GM12873 (cell line): ENCODE measurements around the gene ATG16L1.

Experiments
- TF ChIP-seq, protein P1 (sequence below): IDR thresholded peaks from 2 replicates; pipeline ENCODE4 v1.5.1; 2012; ENCODE audit warnings: low read depth, mild to moderate bottlenecking, moderate library complexity, low read length, control low read depth; ENCODE audit not compliant: insufficient read depth; ENCODE audit errors: missing control alignments

Gene ATG16L1

DNA sequence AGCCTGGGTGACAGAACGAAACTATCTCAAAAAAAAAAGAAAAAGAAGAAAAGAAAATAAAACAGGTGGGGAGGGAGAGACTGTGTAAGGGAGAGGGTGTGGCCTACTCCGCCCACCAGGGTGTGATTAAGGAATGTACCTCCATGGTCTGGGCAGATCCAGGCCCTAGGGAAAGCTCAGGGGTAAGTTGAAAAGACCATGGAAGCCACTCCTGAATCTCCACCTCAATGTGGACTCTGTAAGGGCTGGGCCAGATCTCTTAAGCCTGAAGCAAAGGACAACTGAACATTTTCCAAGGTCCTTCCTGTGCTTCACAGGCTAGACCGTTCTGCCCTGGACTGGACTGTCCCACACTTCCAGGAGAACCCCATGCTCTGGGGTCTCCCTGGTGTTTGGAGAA is 9.7 kb upstream of the ATG16L1 start:
- TF ChIP-seq, protein P1, sequence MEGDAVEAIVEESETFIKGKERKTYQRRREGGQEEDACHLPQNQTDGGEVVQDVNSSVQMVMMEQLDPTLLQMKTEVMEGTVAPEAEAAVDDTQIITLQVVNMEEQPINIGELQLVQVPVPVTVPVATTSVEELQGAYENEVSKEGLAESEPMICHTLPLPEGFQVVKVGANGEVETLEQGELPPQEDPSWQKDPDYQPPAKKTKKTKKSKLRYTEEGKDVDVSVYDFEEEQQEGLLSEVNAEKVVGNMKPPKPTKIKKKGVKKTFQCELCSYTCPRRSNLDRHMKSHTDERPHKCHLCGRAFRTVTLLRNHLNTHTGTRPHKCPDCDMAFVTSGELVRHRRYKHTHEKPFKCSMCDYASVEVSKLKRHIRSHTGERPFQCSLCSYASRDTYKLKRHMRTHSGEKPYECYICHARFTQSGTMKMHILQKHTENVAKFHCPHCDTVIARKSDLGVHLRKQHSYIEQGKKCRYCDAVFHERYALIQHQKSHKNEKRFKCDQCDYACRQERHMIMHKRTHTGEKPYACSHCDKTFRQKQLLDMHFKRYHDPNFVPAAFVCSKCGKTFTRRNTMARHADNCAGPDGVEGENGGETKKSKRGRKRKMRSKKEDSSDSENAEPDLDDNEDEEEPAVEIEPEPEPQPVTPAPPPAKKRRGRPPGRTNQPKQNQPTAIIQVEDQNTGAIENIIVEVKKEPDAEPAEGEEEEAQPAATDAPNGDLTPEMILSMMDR, result no peak

DNA sequence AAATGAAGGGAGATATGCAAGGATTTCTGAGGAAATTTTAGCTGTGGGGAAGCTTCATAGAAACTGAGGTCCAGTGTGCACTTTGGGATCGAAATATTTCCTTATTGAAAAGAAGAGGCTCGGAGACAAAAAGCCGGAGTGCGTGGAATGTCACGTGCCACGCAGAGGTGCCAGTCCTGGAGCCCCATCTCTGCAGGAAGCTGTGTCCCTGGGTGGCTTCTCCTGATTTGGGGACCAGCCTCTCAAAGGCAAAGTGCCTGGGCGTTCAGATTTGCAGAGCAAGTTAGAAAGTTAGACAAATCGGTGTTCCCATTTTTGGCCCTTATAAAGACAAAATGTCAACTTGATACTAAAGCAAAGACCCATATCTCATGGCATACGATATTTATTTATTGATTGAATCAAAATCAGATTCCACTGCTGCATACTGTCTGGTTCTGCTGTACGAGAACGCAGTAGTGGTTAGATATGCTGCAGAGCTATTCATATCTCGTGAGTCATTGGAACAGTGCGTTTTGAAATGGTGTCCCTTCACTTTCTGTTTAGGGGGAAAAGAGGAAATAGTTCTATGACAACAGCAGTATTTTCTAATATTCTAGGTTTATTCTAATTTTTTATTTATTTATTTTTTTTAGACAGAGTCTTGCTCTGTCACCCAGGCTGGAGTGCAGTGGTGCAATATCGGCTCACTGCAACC is 9.1 kb upstream of the ATG16L1 start:
- TF ChIP-seq, protein P1, result no peak

DNA sequence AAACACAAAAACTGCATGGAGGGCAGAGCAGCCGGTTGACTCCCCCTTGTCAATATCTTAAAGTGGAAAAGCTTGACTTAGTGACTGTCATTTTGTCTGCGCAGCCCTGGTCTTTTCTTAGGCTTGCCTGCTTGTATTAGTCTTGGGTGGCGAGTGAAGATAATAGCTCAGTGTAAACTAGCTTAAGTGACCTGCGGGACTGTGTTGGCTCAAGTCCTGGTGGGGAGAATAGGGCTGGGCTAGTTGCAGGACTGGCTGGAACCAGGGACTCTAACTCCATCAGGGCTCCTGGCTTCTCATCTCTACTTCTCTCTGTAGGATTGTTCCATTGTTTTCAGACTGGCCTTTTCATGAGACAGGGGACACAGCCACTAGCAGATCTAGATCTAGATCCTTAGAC is 8.1 kb upstream of the ATG16L1 start:
- TF ChIP-seq, protein P1, result no peak

DNA sequence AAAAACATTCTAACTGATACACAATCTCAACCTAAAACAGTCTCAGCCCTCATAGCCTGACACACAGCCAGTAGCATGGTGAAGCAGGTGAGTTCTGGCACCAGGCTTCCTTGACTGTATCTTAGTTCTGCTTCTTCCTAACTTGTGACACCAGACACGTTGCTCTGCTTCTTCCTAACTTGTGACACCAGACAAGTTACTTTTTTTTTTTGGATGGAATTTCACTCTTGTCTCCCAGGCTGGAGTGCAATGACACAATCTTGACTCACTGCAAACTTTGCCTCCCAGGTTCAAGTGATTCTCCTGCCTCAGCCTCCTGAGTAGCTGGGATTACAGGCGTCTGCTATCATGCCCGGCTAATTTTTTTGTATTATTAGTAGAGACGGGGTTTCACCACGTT is 6.7 kb upstream of the ATG16L1 start:
- TF ChIP-seq, protein P1, result no peak

DNA sequence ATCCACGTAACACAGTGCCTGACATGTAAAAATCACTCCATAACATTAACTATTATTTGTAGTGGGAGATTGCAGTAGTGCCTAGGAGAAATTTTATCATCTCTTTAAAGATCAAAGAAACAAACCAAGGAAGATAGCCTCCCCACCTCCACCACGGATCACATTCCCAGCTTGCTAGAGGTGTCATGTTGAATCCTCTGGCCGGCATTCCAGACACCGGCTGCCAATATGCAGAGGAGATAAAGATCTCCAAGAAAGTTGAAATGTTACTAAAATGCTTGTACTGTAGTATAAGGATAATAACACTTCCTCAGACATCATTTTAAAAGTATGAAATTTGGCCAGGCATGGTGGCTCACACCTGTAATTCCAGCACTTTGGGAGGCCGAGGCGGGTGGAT is 6.1 kb upstream of the ATG16L1 start:
- TF ChIP-seq, protein P1, result no peak

DNA sequence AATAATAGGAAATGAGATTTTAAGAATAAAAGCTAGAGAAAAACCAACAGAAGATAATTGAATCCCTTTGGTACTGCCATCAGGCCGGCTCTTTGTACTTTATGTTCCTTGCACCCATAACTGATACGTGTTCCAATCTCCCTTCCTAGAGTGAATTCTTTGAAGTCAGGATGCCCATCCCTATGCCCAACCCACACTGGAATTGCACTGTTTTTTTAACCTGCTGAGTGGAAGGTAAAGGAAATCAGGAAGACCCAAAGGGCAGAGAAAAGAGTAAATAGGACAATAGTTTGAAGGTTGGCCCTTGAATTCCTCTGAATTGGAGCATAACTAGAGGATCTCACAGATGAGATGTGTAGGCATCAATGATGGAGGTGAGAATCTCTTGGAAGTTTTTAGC is 4.4 kb upstream of the ATG16L1 start:
- TF ChIP-seq, protein P1, result no peak

DNA sequence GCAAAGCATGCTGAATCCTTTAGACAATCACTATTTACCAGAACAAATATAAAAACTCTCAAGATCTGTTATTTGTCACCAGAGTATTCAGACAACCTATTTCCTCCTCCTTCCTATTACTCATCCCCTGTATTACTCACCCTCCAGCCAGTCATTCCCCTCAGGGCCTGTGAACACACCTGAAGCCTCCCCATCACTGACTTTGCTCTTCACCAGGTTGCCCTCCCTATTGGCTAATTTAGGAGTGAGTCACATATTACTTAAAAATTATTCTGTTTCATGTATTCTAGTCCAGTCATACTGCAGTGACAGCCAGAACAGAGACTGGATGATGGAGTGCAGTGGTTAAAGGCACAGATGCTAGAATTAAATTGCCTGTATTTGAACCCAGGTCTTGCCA is 3.7 kb upstream of the ATG16L1 start:
- TF ChIP-seq, protein P1, result no peak
